IPS DF 19.7 (cell line): ENCODE measurements around the gene TMEM272.

Experiments used
- DNase-seq: peaks from one replicate; pipeline ENCODE4 v3.0.0-alpha.2; 2013; ENCODE audit warnings: low read depth, low spot score

The TMEM272 gene

GRCh38 chr13:51781246-51782022, 63.5 kb downstream of the TMEM272 start:
- DNase-seq: no peak

GRCh38 chr13:51780099-51780498, 64.9 kb downstream of the TMEM272 start:
- DNase-seq: no peak

GRCh38 chr13:51778392-51778791, 66.6 kb downstream of the TMEM272 start:
- DNase-seq: no peak

GRCh38 chr13:51777921-51778320, 67.1 kb downstream of the TMEM272 start:
- DNase-seq: no peak

GRCh38 chr13:51776179-51776578, 68.8 kb downstream of the TMEM272 start:
- DNase-seq: no peak

- DNase-seq: no peak
These were observed 71.5 kb downstream of the TMEM272 start for GRCh38 chr13:51773515-51773914.

- no peak for DNase-seq
These were observed 72.2 kb downstream of the TMEM272 start for GRCh38 chr13:51772781-51773180.

GRCh38 chr13:51772105-51772455, 72.9 kb downstream of the TMEM272 start:
- DNase-seq: no peak

- no peak for DNase-seq
These were observed 73.4 kb downstream of the TMEM272 start for GRCh38 chr13:51771418-51772104.

GRCh38 chr13:51770681-51771417, 74.1 kb downstream of the TMEM272 start:
- no peak for DNase-seq

- no peak for DNase-seq
These were observed 74.8 kb downstream of the TMEM272 start for GRCh38 chr13:51770160-51770559.

GRCh38 chr13:51769455-51770127, 75.4 kb downstream of the TMEM272 start:
- DNase-seq: no peak

- no peak for DNase-seq
These were observed 76.0 kb downstream of the TMEM272 start for GRCh38 chr13:51768976-51769375.

GRCh38 chr13:51768378-51768921, 76.5 kb downstream of the TMEM272 start:
- no peak for DNase-seq

- DNase-seq: no peak
These were observed 77.9 kb downstream of the TMEM272 start for GRCh38 chr13:51767100-51767499.

GRCh38 chr13:51765142-51765515, 79.8 kb downstream of the TMEM272 start:
- DNase-seq: no peak

- no peak for DNase-seq
These were observed 80.5 kb downstream of the TMEM272 start for GRCh38 chr13:51764184-51765141.

GRCh38 chr13:51763486-51763885, 81.5 kb downstream of the TMEM272 start:
- DNase-seq: no peak
